GM12878 (cell line): ENCODE results near the gene COX6B1. TPM values are rescaled to one million over a fixed set of nuclear protein-coding genes. Genes with fewer than 3 reads are reported as not detected.
A peak's percentile ranks its signal among the peaks of the same experiment; 100 is the strongest.

Experiments
- ATAC-seq: fragments of 200-7000 bp; cut with Tn5 transposase; 3 replicates; pipeline ENCODE4 v1.9.1; 2020; ENCODE audit warnings: mild to moderate bottlenecking, moderate library complexity
- BruUV-seq: library from RNA; stranded (reverse); fragments of 400-500 nt; replicated peaks from 2 replicates; lab custom pipeline; 2021; lab: Mats Ljungman, UMichigan
- CTCF ChIA-PET: fragments of 300-600 bp; sonication (Branson Sonifier 250); formaldehyde crosslinking; extraction: SDS; loops from one replicate; lab custom pipeline; 2021; ENCODE audit warnings: inconsistent platforms; lab: Yijun Ruan, JAX
- POLR2A ChIA-PET: fragments of 350-600 bp; formaldehyde crosslinking; extraction: SDS; loops from one replicate; lab custom pipeline; 2021; ENCODE audit warnings: inconsistent platforms; lab: Charles Lee
- RAD21 ChIA-PET: fragments of 300-600 bp; sonication (Branson Sonifier 250); formaldehyde crosslinking; loops from one replicate; lab custom pipeline; 2023; ENCODE audit warnings: antibody characterized with exemption; ENCODE audit not compliant: unreplicated experiment; lab: Charles Lee
- SMC1A ChIA-PET: fragments of 300-600 bp; sonication (Branson Sonifier 250); formaldehyde crosslinking; loops from one replicate; lab custom pipeline; 2023; ENCODE audit not compliant: unreplicated experiment, uncharacterized antibody; lab: Charles Lee
- DNase-seq: peaks from one replicate; pipeline ENCODE4 v3.0.0-alpha.2; 2011; ENCODE audit warnings: low read depth, low spot score
- FAIRE-seq: peaks from 3 replicates; lab custom pipeline; 2011; peaks lifted over from hg19 to GRCh38; lab: Jason Lieb, UNC
- H2AFZ ChIP-seq: 2 replicates; pipeline ENCODE4 v1.6.0; 2011; ENCODE audit warnings: low read depth, low read length, control low read depth; ENCODE audit not compliant: control insufficient read depth
- H3K27ac ChIP-seq: 2 replicates; pipeline ENCODE4 v1.5.1; 2011; ENCODE audit warnings: control low read depth; ENCODE audit not compliant: control insufficient read depth, insufficient read depth
- H3K27me3 ChIP-seq, 2 experiments: replicated peaks in 1 of 2; 2 replicates each; pipeline versions ENCODE4 v1.6.0 to v1.6.1; 2011; ENCODE audit warnings: low read length in 1 of 2; ENCODE audit not compliant: control insufficient read depth in 2 of 2, insufficient read depth in 2 of 2
- H3K36me3 ChIP-seq, 2 experiments: 2 replicates each; pipeline ENCODE4 v1.5.1; 2011; ENCODE audit warnings: low read length in 1 of 2; ENCODE audit not compliant: control insufficient read depth in 2 of 2, insufficient read depth in 2 of 2
- H3K4me1 ChIP-seq: 2 replicates; pipeline ENCODE4 v1.6.1; 2011; ENCODE audit warnings: mild to moderate bottlenecking, low read length, moderate library complexity, mixed read lengths; ENCODE audit not compliant: control insufficient read depth, insufficient read depth
- H3K4me2 ChIP-seq: 2 replicates; pipeline ENCODE4 v1.6.0; 2011; ENCODE audit warnings: control low read depth; ENCODE audit not compliant: control insufficient read depth, insufficient read depth
- H3K4me3 ChIP-seq: fragments of 200-600 bp; sonication (generic); 2 replicates; pipeline ENCODE4 v1.5.1; 2016
- H3K79me2 ChIP-seq: 2 replicates; pipeline ENCODE4 v1.6.0; 2011; ENCODE audit warnings: low read length; ENCODE audit not compliant: control insufficient read depth, insufficient read depth
- H3K9ac ChIP-seq: 2 replicates; pipeline ENCODE4 v1.8.0; 2011; ENCODE audit warnings: low read length, control low read depth, mixed read lengths; ENCODE audit not compliant: control insufficient read depth, insufficient read depth
- H3K9me3 ChIP-seq: replicated peaks from 3 replicates; pipeline ENCODE4 v1.5.1; 2011; ENCODE audit warnings: mild to moderate bottlenecking, low read length; ENCODE audit not compliant: control insufficient read depth, insufficient read depth
- H4K20me1 ChIP-seq: 2 replicates; pipeline ENCODE4 v1.6.0; 2011; ENCODE audit not compliant: control insufficient read depth, insufficient read depth
- KAT2A ChIP-seq: conservative IDR thresholded peaks from 2 replicates; pipeline ENCODE4 v1.6.1; 2011; ENCODE audit warnings: low read depth, low read length; ENCODE audit not compliant: control insufficient read depth
- ZSCAN29 ChIP-seq: fragments of 450-650 bp; IDR thresholded peaks from 2 replicates; pipeline ENCODE4 v1.6.1; 2017; ENCODE audit warnings: mild to moderate bottlenecking, moderate library complexity
- WGBS: methylation state at CpG from one replicate; pipeline ENCODE4 v1.1.6; 2016; ENCODE audit warnings: low lambda C conversion rate; ENCODE audit not compliant: insufficient replicate concordance, insufficient coverage; ENCODE audit errors: missing lambda C conversion rate; 5-methylcytosine and 5-hydroxymethylcytosine counted together
- in situ Hi-C: fragments of 300-500 bp; cut with MboI; formaldehyde crosslinking; loops from 9 replicates; pipeline ENCODE4 v1.14.3; 2018; ENCODE audit warnings: mixed read lengths
- intact Hi-C: fragments of 100-400 bp; cut with micrococcal nuclease; formaldehyde crosslinking; loops from one replicate; pipeline ENCODE4 v1.14.2; 2022; ENCODE audit not compliant: unreplicated experiment
- polyA plus RNA-seq, 11 experiments: library from polyadenylated mRNA; depleted of rRNA in 4 of 11; unstranded in 6 of 11; stranded (reverse) in 5 of 11; fragments of >200 nt; fragmentation: Nextera tagmentation in 4 of 11; fragmentation: Illumina TruSeq in 1 of 11; extraction: Ambion mirVana in 4 of 11; extraction: Trizol in 1 of 11; gene quantifications; 1 replicate in 1 of 11; 2 replicates in 10 of 11; pipeline versions ENCODE4 v1.2.1 to v1.2.3, GENCODE V29; 2011 to 2016; ENCODE audit warnings: inconsistent platforms in 2 of 11, missing spikeins in 2 of 11, low read depth in 1 of 11
- total RNA-seq, 4 experiments: library from RNA; depleted of rRNA in 3 of 4; stranded (reverse); fragments of >200 nt in 3 of 4; fragmentation: Illumina TruSeq in 1 of 4; extraction: Trizol in 1 of 4; gene quantifications; 2 replicates each; pipeline versions ENCODE4 v1.2.1 to v1.2.3, GENCODE V29; 2013 to 2021
- TF ChIP-seq, protein P1 (sequence below): fragments of 450-650 bp; IDR thresholded peaks from 2 replicates; pipeline ENCODE4 v1.6.1; 2017; ENCODE audit warnings: borderline replicate concordance
- TF ChIP-seq, protein P2 (sequence below): IDR thresholded peaks from 2 replicates; pipeline ENCODE4 v1.6.1; 2012; ENCODE audit warnings: mild to moderate bottlenecking, low read depth, low read length

The COX6B1 gene
- total and polyA plus RNA-seq, 10 of the 15 experiments (the other 5 are each of a cell fraction or from before 2014, with no cell fraction given): 500 to 1,700 (median 862) TPM

DNA sequence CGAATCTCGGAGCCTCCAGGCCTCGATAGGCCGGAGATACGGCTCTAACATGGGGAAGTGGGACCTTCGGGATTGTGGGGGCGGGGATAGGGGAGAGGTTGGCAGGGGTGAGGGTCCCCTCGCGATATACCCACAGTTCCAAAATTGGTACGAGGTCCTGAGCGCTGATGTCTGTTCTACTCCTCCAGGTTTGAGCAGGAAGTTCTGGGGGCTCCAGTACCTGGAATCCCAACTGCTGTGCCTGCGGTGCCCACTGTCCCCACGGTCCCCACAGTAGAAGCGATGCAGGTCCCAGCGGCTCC, 18.8 kb upstream of the COX6B1 start:
- Histone ChIP-seq H3K4me2 (peak overlapping the region; percentile 99), H3K9me3 (no peaks in the 10 kb centered on the region), H3K9ac (peak overlapping the region; percentile 91), H3K4me3 (peak overlapping the region; percentile 91), H4K20me1 (no peaks in the 10 kb centered on the region), H3K27me3 (no peaks in the 10 kb centered on the region), H3K36me3 (peaks cover 5 to 7% of the 10 kb centered on the region in 2 experiments; a peak in 3 of 4 replicates), H3K4me1 (no peaks in the 10 kb centered on the region; the same call in 1 of the 2 replicates), H3K27ac (peak overlapping the region; percentile 78), H2AFZ (peak overlapping the region; percentile 58; the same call in 1 of the 2 replicates), H3K79me2 (peaks cover 10% of the 10 kb centered on the region)
- DNase-seq (no peak), FAIRE-seq (no peak), ATAC-seq (no peak)
- intact Hi-C loops: no loop called here
- in situ Hi-C loops: no loop called here
- RAD21 ChIA-PET: no interaction called here
- CTCF ChIA-PET: no interaction called here
- no peak for TF ChIP-seq KAT2A
- TF ChIP-seq ZSCAN29: no peak
- TF ChIP-seq, protein P1, sequence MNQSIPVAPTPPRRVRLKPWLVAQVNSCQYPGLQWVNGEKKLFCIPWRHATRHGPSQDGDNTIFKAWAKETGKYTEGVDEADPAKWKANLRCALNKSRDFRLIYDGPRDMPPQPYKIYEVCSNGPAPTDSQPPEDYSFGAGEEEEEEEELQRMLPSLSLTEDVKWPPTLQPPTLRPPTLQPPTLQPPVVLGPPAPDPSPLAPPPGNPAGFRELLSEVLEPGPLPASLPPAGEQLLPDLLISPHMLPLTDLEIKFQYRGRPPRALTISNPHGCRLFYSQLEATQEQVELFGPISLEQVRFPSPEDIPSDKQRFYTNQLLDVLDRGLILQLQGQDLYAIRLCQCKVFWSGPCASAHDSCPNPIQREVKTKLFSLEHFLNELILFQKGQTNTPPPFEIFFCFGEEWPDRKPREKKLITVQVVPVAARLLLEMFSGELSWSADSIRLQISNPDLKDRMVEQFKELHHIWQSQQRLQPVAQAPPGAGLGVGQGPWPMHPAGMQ: no peak
- TF ChIP-seq, protein P2, sequence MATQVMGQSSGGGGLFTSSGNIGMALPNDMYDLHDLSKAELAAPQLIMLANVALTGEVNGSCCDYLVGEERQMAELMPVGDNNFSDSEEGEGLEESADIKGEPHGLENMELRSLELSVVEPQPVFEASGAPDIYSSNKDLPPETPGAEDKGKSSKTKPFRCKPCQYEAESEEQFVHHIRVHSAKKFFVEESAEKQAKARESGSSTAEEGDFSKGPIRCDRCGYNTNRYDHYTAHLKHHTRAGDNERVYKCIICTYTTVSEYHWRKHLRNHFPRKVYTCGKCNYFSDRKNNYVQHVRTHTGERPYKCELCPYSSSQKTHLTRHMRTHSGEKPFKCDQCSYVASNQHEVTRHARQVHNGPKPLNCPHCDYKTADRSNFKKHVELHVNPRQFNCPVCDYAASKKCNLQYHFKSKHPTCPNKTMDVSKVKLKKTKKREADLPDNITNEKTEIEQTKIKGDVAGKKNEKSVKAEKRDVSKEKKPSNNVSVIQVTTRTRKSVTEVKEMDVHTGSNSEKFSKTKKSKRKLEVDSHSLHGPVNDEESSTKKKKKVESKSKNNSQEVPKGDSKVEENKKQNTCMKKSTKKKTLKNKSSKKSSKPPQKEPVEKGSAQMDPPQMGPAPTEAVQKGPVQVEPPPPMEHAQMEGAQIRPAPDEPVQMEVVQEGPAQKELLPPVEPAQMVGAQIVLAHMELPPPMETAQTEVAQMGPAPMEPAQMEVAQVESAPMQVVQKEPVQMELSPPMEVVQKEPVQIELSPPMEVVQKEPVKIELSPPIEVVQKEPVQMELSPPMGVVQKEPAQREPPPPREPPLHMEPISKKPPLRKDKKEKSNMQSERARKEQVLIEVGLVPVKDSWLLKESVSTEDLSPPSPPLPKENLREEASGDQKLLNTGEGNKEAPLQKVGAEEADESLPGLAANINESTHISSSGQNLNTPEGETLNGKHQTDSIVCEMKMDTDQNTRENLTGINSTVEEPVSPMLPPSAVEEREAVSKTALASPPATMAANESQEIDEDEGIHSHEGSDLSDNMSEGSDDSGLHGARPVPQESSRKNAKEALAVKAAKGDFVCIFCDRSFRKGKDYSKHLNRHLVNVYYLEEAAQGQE: no peak
- SMC1A ChIA-PET: interaction anchor here (0.9 kb wide), 1 partner anchor 9 kb away, joined by 4 read pairs; no protein-coding TSS in a partner anchor
- TSS peak; percentile 81 for BruUV-seq
- 5% methylated on average over 14 of the region's 15 CpGs for WGBS
- POLR2A ChIA-PET: interaction anchor here (1.0 kb wide), 1 partner anchor 14 kb away, joined by 5 read pairs; no protein-coding TSS in a partner anchor
